Immature natural killer cell (primary cell): ENCODE results near the gene SIRPB1. TPM values are rescaled to one million over a fixed set of nuclear protein-coding genes. Genes with fewer than 3 reads are reported as not detected.
"Not testable (repeated sequence)": the region's sequence is repeated elsewhere in the genome, so short reads cannot be mapped to it uniquely, and the experiment has no call there.

Experiments
- DNase-seq, 3 donors: peaks; one replicate each; pipeline ENCODE4 v3.0.0; 2022; ENCODE audit warnings: mixed read lengths in 1 of 3
- H3K27ac Mint-ChIP-seq, 6 donors: one replicate each; pipeline ENCODE4 v1.8.0; 2020; ENCODE audit warnings: mixed read lengths in 6 of 6, mild to moderate bottlenecking in 5 of 6, inconsistent platforms in 4 of 6, moderate library complexity in 3 of 6
- H3K27me3 Mint-ChIP-seq, 3 donors: one replicate each; pipeline ENCODE4 v1.8.0; 2020 to 2021; ENCODE audit warnings: low read depth in 3 of 3, mild to moderate bottlenecking in 3 of 3, mixed read lengths in 3 of 3, moderate library complexity in 3 of 3, inconsistent platforms in 1 of 3
- H3K36me3 Mint-ChIP-seq, 3 donors: one replicate each; pipeline ENCODE4 v1.8.0; 2020; ENCODE audit warnings: mixed read lengths in 3 of 3, inconsistent platforms in 2 of 3, mild to moderate bottlenecking in 2 of 3
- H3K4me1 Mint-ChIP-seq, 2 donors: one replicate each; pipeline ENCODE4 v1.8.0; 2020; ENCODE audit warnings: inconsistent platforms in 2 of 2, mild to moderate bottlenecking in 2 of 2, mixed read lengths in 2 of 2, moderate library complexity in 1 of 2
- H3K4me3 Mint-ChIP-seq, 5 donors: one replicate each; pipeline ENCODE4 v1.8.0; 2020; ENCODE audit warnings: mild to moderate bottlenecking in 5 of 5, mixed read lengths in 5 of 5, inconsistent platforms in 3 of 5, moderate library complexity in 3 of 5
- H3K9me3 Mint-ChIP-seq, 6 donors: one replicate each; pipeline ENCODE4 v1.8.0; 2020; ENCODE audit warnings: mild to moderate bottlenecking in 6 of 6, mixed read lengths in 6 of 6, inconsistent platforms in 4 of 6, moderate library complexity in 3 of 6
- polyA plus RNA-seq, 3 donors: library from polyadenylated mRNA; unstranded; fragments of 300-500 nt; fragmentation: Illumina TruSeq; gene quantifications; one replicate each; pipeline ENCODE4 v1.2.3, GENCODE V29; 2021

SIRPB1 gene
- polyA plus RNA-seq, 3 donors from 2014 or later = 0.50 to 1.8 (median 1.7) TPM

DNA sequence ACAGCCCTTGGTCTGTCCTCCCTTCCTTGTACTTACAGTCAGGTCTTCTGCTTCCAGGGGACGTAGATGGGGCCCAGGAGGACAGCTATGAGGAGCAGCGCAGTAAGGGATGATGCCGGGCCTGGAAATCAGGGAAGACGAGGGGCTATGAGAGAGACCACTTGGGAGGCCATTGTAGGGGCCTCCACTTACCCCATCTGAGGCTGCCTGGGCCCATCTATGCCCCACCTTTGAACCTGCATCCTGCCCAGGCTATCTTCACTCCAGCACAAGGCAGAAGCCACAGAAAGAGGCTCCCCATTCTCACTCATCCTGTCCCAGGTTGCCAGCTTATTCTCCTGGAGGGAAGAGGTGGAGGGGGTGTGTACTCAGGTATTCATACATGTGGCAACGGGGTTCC is 10.4 kb upstream of the SIRPB1 start:
- Mint-ChIP-seq H3K4me3 (no peak overlapping the region), H3K4me1 (no peaks in the 10 kb centered on the region), H3K27me3 (peaks cover 1 to 7% (median 6%) of the 10 kb centered on the region in 3 donors), H3K36me3 (no peaks in the 10 kb centered on the region), H3K27ac (no peak overlapping the region), H3K9me3 (peaks cover 0 to 2% (median 0%) of the 10 kb centered on the region in 6 donors)
- DNase-seq = no peak

DNA sequence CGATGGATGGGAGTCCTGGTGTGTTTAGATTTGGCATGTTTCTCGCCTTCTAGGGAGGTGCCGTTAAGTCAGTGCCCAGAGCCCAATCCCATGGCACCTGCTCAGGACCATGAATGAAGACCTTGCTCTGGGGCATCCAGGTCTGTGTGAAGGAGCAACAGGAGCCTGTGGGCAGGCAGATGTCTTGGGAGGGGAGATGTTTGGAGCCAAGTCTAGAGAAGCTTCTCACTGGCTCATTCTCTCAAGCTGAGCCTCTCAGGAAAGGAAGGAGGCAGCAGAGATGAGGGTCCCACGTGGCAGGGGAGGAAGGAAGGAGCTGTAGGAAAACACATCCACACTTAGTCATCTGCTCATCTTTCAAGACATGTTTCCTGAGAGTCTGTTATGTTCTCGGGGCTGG is 9.5 kb upstream of the SIRPB1 start:
- H3K27ac Mint-ChIP-seq = no peak overlapping the region

DNA sequence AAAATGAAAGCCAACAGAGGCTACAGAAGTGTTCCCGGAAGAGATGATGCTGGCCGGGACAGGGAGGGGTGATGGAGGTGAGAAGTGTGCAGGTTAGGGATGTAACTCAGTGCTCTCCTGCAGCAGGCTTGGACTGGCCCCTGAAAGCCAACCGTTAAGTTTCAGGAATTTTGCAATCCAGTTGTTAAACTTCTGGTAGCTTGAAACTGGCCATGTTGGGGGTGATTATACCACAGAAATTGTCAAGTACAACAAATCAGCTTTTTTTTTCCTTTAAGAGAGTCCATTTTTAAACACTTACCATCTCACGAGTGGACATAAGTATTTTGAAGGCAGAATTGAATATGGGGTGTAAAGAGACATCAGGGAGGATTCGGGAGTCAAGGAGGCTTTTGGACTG is 8.8 kb upstream of the SIRPB1 start:
- H3K36me3 Mint-ChIP-seq = no peaks in the 10 kb centered on the region
- H3K9me3 Mint-ChIP-seq = peaks cover 0 to 2% (median 0%) of the 10 kb centered on the region in 6 donors
- H3K27ac Mint-ChIP-seq = no peak overlapping the region
- DNase-seq = no peak
- peaks cover 5 to 7% (median 6%) of the 10 kb centered on the region in 3 donors for H3K27me3 Mint-ChIP-seq
- no peaks in the 10 kb centered on the region for H3K4me1 Mint-ChIP-seq
- H3K4me3 Mint-ChIP-seq = no peak overlapping the region

More for the DNA sequence above, 9.5 kb upstream of the SIRPB1 start:
- Mint-ChIP-seq H3K4me1 (no peaks in the 10 kb centered on the region), H3K27me3 (peaks cover 5 to 7% (median 6%) of the 10 kb centered on the region in 3 donors), H3K9me3 (peaks cover 0 to 2% (median 0%) of the 10 kb centered on the region in 6 donors), H3K4me3 (no peak overlapping the region), H3K36me3 (no peaks in the 10 kb centered on the region)
- DNase-seq = no peak

DNA sequence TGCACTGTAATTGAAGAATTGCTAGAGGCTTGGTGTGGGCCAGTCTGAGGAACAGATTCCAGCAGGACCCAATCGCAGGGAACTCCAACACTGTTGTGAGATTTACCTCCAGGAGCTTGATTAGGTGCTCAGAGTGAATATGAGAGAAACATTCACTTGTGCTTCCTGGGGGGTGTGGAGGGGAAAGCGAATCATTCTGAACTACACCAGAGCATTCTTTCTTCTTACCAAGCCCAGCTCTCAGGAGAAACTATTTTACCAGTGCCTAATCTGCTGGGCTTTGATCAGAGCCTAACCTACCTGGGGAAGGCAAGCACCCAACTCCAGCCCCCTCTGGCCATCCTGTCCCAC is 7.4 kb upstream of the SIRPB1 start:
- Mint-ChIP-seq H3K27me3 (peaks cover 6 to 7% (median 6%) of the 10 kb centered on the region in 3 donors), H3K9me3 (peaks cover 0 to 2% (median 0%) of the 10 kb centered on the region in 6 donors), H3K27ac (no peak overlapping the region), H3K4me1 (peaks cover 8 to 13% of the 10 kb centered on the region in 2 donors), H3K36me3 (no peaks in the 10 kb centered on the region), H3K4me3 (no peak overlapping the region)
- DNase-seq = no peak

DNA sequence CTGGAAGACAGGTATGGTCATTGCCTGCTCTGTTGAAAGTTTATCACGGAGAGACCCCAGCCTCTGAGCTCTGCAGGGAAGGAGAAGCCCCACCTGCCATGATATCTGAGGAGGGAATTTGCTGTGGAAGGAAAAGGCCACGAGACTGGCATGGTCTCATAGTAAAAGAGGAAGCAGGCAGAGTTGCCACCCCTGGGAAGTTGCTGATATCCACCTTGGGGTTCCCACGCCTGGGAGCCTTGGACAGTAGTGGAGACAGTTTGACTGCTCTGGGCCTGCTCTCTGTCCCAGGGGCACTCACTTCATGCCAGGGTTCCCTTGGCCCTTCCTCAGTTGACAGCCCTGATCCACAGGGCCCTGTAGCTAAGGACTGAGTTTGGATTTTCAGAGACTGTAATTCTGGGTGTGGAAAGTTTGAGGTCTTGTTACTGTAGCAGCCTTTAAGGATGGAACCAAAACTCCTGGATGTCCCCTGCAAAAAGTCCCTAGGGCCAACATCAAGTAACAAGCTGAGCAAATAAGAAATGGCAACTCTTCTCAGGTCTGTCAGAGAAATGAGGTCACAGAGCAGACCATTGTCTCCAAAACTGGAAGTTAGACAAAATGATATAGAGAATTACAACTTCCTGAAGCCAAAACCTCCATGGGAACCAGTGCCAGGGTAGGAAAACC is 6.9 kb upstream of the SIRPB1 start:
- Mint-ChIP-seq H3K4me3 (no peak overlapping the region), H3K36me3 (no peaks in the 10 kb centered on the region), H3K4me1 (peaks cover 8 to 14% of the 10 kb centered on the region in 2 donors), H3K27me3 (peaks cover 4 to 8% (median 6%) of the 10 kb centered on the region in 3 donors), H3K27ac (no peak overlapping the region), H3K9me3 (peaks cover 0 to 2% (median 0%) of the 10 kb centered on the region in 6 donors)
- DNase-seq = no peak

DNA sequence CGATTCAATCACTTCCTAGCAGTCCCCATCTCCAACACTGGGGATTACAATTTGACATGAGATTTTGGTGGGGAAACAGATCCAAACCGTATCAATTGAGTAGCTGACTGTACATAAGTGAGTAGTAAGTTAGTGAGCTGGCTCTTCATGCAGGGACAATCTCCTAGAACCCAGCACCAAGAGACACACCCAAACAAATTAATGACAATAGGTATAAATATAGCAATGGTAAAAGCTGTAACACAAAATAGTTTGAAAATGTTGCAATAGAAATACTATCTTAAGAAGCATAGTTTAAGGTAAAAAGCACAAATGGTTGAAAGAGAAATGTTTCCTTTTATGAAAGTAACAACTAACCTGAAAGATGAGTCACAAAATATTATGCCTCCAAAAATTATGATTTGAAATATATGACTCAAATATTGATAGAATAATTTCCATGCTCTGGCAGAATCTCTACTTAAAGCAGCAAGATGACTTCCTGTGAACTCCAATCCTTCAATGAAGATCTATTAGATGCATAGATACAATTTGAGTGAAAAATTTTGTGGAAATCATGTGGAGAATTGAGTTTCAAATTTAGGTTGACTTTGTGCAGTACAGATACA is 5.4 kb upstream of the SIRPB1 start:
- Mint-ChIP-seq H3K4me3 (no peak overlapping the region), H3K27me3 (peaks cover 4 to 9% (median 6%) of the 10 kb centered on the region in 3 donors), H3K9me3 (peaks cover 0 to 2% (median 0%) of the 10 kb centered on the region in 6 donors), H3K4me1 (peaks cover 11 to 25% of the 10 kb centered on the region in 2 donors), H3K36me3 (no peaks in the 10 kb centered on the region), H3K27ac (no peak overlapping the region)
- no peak for DNase-seq

DNA sequence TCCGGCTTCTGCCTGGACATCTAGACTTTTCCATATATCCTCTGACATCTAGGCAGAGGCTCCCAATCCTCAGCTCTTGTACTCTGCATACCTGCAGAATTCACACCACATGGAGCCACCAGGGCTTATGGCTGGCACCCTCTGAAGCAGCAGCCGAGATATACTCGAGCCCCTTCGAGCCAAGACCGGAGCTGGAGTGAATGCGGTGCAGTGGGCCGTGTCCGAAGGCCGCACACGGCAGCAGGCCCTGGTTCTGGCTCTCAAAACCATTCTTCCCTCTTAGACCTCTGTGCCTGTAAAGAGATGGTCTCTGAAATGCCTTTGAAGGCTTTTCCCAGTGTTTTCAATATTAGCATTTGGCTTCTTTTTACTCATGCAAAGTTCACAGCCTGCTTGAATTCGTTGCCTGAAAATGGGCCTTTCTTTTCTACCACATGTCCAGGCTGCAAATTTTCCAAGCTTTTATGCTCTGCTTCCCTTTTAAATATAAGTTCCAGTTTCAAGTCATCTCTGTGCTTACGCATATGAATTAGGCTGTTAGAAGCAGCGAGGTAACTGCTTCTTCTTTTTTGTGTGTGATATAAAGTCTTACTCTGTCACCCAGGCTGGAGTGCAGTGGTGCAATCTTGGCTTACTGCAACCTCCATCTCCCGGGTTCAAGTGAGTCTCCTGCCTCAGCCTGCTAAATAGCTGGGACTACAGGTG is 3.8 kb upstream of the SIRPB1 start:
- H3K36me3 Mint-ChIP-seq = no peaks in the 10 kb centered on the region
- peaks cover 18 to 33% of the 10 kb centered on the region in 2 donors for H3K4me1 Mint-ChIP-seq
- H3K4me3 Mint-ChIP-seq = no peak overlapping the region
- H3K27ac Mint-ChIP-seq = no peak overlapping the region
- no peak for DNase-seq
- peaks cover 0 to 2% (median 0%) of the 10 kb centered on the region in 6 donors for H3K9me3 Mint-ChIP-seq
- H3K27me3 Mint-ChIP-seq = peaks cover 2 to 7% (median 6%) of the 10 kb centered on the region in 3 donors

DNA sequence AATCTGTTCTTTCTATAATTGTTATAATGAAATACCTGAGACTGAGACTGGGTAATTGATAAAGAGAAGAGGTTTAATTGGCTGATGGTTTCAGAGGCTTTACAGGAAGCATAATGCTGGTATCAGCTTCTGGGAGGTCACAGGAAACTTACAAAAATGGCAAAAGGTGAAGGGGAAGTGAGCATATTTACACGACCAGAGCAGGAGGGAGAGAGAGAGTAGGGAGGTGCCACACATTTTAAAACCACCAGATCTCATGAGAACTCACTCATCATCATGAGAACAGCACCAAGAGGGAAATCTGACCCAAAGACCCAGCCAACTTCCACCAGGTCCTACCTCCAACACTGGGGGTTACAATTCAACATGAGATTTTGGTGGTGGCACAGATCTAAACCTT is 2.6 kb upstream of the SIRPB1 start:
- Mint-ChIP-seq H3K9me3 (no peaks in the 10 kb centered on the region), H3K36me3 (no peaks in the 10 kb centered on the region), H3K4me3 (no peak overlapping the region), H3K4me1 (peaks cover 18 to 33% of the 10 kb centered on the region in 2 donors), H3K27me3 (peaks cover 2 to 7% (median 6%) of the 10 kb centered on the region in 3 donors), H3K27ac (peak overlapping the region in 3 of 6 donors; percentile 0 to 29 (median 3))
- no peak for DNase-seq

DNA sequence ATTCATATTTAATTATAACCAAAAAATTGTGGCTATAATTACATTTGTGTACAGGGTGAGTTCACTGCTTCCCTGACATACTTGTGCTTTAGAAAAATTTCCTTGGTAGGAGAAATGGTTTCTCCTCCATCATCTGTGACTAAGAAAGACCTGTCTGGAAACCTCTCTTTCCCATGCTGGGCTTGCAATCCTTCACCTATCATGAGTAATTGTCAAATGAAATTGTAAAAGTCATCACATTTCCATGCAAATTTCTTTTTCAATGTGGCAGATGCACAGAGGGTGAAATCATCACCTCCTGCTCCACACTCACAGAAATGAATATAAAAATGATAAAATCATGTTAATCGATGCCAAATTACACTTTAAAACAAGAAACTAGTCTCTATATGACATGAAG is 1.5 kb upstream of the SIRPB1 start:
- H3K4me1 Mint-ChIP-seq = peaks cover 18 to 33% of the 10 kb centered on the region in 2 donors
- H3K36me3 Mint-ChIP-seq = no peaks in the 10 kb centered on the region
- H3K9me3 Mint-ChIP-seq = no peaks in the 10 kb centered on the region
- peaks cover 2 to 6% (median 5%) of the 10 kb centered on the region in 3 donors for H3K27me3 Mint-ChIP-seq
- no peak overlapping the region for H3K4me3 Mint-ChIP-seq
- H3K27ac Mint-ChIP-seq = no peak overlapping the region
- DNase-seq = no peak

DNA sequence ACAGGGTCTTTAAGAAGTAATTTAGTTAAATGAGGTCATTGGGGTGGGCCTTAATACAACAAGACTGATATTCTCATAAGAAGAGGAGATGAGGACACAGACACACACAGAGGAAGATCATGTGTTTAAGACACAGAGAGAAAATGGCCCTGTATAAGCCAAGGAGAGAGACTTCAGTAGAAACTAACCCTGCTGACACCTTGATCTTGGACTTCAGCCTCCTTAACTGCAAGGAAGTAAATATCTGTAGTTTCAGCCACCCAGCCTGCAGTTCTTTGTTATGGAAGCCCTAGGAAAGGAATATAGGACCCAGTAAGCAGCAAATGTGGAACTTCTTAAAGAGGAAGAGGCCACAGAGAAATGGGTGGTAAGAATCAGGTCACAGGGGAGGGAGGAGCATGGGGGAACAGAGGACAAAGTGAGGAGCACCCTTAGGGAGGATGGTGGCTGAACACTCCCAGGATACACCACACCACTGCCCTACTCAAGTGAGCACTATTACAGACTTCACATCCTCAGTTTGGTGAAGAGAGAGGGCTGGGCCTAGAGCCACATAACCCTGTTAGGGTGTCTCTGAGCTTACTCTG is 762 bp downstream of the SIRPB1 start:
- Mint-ChIP-seq H3K27ac (no peak overlapping the region), H3K4me3 (no peak overlapping the region), H3K9me3 (no peaks in the 10 kb centered on the region), H3K4me1 (peaks cover 18 to 33% of the 10 kb centered on the region in 2 donors), H3K36me3 (peaks cover 0 to 3% (median 0%) of the 10 kb centered on the region in 3 donors), H3K27me3 (peaks cover 0 to 2% (median 2%) of the 10 kb centered on the region in 3 donors)
- DNase-seq = no peak

DNA sequence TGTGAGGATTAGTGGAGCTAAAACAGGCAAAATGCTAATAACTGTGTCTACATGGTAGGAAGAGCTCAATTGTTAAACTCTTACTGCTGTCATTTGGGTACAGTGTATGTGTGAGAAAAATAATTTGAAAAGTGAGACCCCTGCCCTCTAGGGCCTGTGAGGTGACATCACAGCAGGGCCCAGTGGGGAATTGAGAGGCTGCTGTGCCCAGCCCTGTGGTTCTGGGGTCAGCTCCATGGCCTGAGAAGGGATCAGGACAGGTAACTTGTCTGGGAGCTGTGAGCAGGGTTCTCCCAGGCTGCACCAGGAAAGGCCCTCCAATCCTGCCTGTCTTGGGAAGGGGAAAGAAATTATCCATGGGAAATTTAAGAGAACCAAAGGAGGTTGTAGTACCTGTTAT is 1.3 kb downstream of the SIRPB1 start:
- H3K27ac Mint-ChIP-seq = no peak overlapping the region
- no peak for DNase-seq

DNA sequence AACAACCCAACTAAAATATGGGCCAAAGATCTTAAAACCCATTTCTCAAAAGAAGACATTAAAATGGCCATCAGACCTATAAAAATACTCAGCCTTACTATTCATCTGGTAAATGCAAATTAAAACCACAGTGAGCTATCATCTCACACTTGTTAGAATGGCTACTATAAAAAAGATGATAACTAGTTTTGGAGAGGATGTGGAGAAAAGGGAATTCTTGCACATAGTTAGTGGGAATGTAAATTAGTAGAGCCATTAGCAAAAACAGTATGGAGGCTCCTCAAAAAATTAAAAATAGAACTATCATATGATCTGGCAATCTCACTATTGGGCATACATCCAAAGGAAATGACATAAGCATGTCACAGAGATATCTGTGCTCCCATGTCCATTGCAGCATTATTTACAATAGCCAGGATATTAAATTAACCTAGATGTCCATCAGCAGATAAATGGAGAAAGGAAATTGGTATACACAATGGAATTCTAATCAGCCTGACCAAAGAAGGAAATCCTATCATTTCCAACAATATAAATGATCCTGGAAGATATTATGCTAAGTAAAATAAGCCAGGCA is 2.9 kb downstream of the SIRPB1 start:
- Mint-ChIP-seq H3K4me1 (peaks cover 10 to 19% of the 10 kb centered on the region in 2 donors), H3K27me3 (peaks cover 0 to 2% (median 0%) of the 10 kb centered on the region in 3 donors), H3K27ac (no peak overlapping the region), H3K4me3 (no peak overlapping the region), H3K9me3 (peaks cover 0 to 5% (median 0%) of the 10 kb centered on the region in 6 donors), H3K36me3 (peaks cover 0 to 3% (median 0%) of the 10 kb centered on the region in 3 donors)
- DNase-seq = no peak

More for the DNA sequence above, 1.3 kb downstream of the SIRPB1 start:
- Mint-ChIP-seq H3K4me3 (no peak overlapping the region), H3K4me1 (peaks cover 18 to 33% of the 10 kb centered on the region in 2 donors), H3K9me3 (peaks cover 0 to 3% (median 0%) of the 10 kb centered on the region in 6 donors), H3K27me3 (peaks cover 0 to 2% (median 2%) of the 10 kb centered on the region in 3 donors), H3K36me3 (peaks cover 0 to 3% (median 0%) of the 10 kb centered on the region in 3 donors)

DNA sequence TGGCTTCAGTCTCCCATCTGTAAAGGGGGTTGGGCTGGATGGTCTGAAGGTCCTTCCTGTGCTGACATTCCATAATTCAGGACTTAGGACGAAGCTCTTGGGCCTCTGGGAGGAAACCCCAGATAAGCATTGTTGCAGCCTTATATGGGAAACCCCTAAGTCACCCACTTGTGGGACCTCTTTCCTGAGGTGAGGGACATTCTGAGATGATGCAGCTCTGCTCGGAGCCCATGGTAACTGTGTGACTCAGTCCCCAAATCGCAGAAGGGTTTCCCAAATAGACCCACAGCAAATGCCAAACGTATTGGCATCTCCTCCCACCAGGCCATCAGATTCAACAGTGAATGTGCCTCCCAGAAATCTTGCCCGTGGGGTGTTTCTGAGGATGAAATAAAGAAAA is 9.4 kb downstream of the SIRPB1 start:
- not testable (repeated sequence) for H3K27me3 Mint-ChIP-seq, H3K36me3 Mint-ChIP-seq, DNase-seq, H3K9me3 Mint-ChIP-seq, H3K4me3 Mint-ChIP-seq, H3K4me1 Mint-ChIP-seq, H3K27ac Mint-ChIP-seq
